ENCODE data around the gene EFCAB7. TPM values are rescaled to one million over a fixed set of nuclear protein-coding genes. Genes with fewer than 3 reads are reported as not detected.

The EFCAB7 gene
- total RNA-seq (2012; rRNA removed): 5.2 and 8.4 TPM in 2 replicates

- peaks cover 5% of the 10 kb centered on the region for H3K4me1 ChIP-seq (ENCODE audit: control insufficient read depth, insufficient read depth, low read length)
- no peaks in the 10 kb centered on the region for H3K9me3 ChIP-seq (replicated peaks; ENCODE audit: low read length)
- H3K4me2 ChIP-seq (ENCODE audit: low read length): peak within 1 kb of the TSS; percentile 75
- H3K9ac ChIP-seq (ENCODE audit: low read depth, low read length): peak within 1 kb of the TSS; percentile 81
- H3K27me3 ChIP-seq (ENCODE audit: control insufficient read depth, insufficient read depth, low read length): no peaks in the 10 kb centered on the region
- peak within 1 kb of the TSS; percentile 81 for H3K4me3 ChIP-seq (ENCODE audit: low read length)
- no peaks in the 10 kb centered on the region for H3K36me3 ChIP-seq (ENCODE audit: insufficient read depth, low read length)
These were observed at the start of gene EFCAB7, which contains the start of gene ITGB3BP for GRCh38 chr1:63522891-63523728. EFCAB7 (plus strand) TSS chr1:63523525; CDS start chr1:63525573, 2,048 bp downstream. ITGB3BP (minus strand) TSS chr1:63523225; CDS start chr1:63523133, 92 bp downstream.

DNA sequence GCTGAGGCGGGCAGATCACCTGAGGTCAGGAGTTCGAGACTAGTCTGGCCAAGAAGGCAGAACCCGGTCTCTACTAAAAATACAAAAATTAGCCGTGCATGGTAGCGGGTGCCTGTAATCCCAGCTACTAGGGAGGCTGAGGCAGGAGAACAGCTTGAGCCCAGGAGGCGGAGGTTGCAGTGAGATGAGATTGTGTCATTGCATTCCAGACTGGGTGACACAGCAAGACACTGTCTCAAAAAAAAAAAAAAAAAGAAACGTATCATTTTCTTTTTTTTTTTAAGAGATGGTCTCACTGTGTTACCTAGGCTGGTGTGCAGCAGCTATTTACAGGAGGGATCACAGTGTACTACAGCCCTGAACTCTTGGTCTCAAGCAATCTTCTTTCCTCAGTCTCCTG lies 47.6 kb upstream of the EFCAB7 start:
- no peaks in the 10 kb centered on the region for H3K36me3 ChIP-seq (ENCODE audit: insufficient read depth, low read length)
- H3K27me3 ChIP-seq (ENCODE audit: control insufficient read depth, insufficient read depth, low read length): no peaks in the 10 kb centered on the region
- H3K9me3 ChIP-seq (replicated peaks; ENCODE audit: low read length): no peaks in the 10 kb centered on the region
- no peak overlapping the region for H3K4me3 ChIP-seq (ENCODE audit: low read length)
- H3K4me2 ChIP-seq (ENCODE audit: low read length): no peak overlapping the region
- no peaks in the 10 kb centered on the region for H3K4me1 ChIP-seq (ENCODE audit: control insufficient read depth, insufficient read depth, low read length)
- no peak overlapping the region for H3K9ac ChIP-seq (ENCODE audit: low read depth, low read length)

DNA sequence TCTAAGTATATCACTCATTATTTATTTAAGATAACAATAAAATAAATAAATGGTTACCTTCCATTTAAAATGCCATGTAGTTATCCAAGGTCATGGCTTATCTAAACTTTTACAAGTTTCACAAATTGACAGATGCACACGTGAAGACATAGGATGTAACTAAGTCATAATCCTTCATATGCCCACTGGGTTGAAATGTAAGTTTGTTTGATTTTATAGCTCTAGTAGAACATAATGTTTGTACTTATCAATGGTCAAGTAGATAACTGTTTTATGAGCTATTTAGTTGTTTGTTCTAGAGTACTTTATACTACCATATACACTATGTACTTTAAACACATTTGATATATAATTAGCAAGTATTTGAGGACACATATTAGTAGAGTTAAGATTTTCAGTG lies 43.3 kb upstream of the EFCAB7 start:
- H3K4me1 ChIP-seq (ENCODE audit: control insufficient read depth, insufficient read depth, low read length): no peaks in the 10 kb centered on the region
- no peaks in the 10 kb centered on the region for H3K9me3 ChIP-seq (replicated peaks; ENCODE audit: low read length)
- H3K27me3 ChIP-seq (ENCODE audit: control insufficient read depth, insufficient read depth, low read length): no peaks in the 10 kb centered on the region
- H3K36me3 ChIP-seq (ENCODE audit: insufficient read depth, low read length): no peaks in the 10 kb centered on the region
- H3K4me2 ChIP-seq (ENCODE audit: low read length): no peak overlapping the region
- H3K9ac ChIP-seq (ENCODE audit: low read depth, low read length): no peak overlapping the region
- H3K4me3 ChIP-seq (ENCODE audit: low read length): no peak overlapping the region

DNA sequence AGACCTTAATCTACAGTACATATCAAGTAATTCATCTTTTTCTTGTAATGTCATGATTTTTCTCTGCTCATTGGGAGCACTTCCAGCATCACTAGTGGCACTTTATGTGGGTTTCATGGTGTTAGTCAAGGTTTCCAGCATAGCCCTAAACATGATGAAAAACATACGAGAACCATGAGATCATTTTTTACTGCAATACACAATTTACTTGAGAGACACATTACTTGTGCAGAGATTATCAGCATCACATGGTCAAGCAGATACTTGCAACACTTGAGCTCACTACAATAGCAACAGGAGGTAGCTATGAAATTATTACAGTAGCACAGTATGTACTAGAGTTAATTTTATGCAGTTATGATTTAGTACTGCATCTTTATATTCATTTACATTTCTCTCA lies 36.7 kb upstream of the EFCAB7 start:
- Histone ChIP-seq H3K27me3 (ENCODE audit: control insufficient read depth, insufficient read depth, low read length) (no peaks in the 10 kb centered on the region), H3K9me3 (replicated peaks; ENCODE audit: low read length) (no peaks in the 10 kb centered on the region), H3K4me1 (ENCODE audit: control insufficient read depth, insufficient read depth, low read length) (no peaks in the 10 kb centered on the region), H3K4me2 (ENCODE audit: low read length) (no peak overlapping the region), H3K4me3 (ENCODE audit: low read length) (no peak overlapping the region), H3K9ac (ENCODE audit: low read depth, low read length) (no peak overlapping the region), H3K36me3 (ENCODE audit: insufficient read depth, low read length) (no peaks in the 10 kb centered on the region)

DNA sequence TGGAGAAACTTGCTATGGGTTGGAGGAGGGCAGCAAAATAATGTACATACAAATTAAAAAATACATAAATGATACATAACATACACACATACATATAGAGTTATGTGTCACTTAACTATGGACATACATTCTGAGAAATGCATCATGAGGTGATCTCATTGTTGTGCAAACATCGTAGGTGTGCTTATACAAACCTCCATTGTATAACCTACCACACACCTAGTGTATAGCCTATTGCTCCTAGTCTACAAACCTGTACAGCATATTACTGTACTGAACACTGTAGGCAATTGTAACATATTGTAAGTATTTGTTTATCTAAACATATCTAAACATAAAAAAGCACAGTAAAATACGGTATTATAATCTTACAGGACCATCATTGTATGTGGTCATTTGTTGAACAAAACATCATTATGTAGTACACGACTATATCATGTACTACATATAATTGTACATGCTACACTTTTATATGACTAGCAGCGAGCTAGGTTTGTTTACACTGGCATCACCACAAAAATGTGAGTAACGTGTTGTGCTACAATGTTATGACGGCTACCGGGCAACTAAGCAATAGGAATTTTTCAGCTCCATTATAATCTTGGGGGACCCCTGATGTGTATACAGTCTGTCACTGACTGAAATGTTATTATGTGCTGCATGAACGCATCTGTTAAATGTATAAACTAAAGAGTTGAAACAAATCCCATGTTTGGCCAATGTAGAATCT lies 35.8 kb upstream of the EFCAB7 start:
- H3K9ac ChIP-seq (ENCODE audit: low read depth, low read length): no peak overlapping the region

DNA sequence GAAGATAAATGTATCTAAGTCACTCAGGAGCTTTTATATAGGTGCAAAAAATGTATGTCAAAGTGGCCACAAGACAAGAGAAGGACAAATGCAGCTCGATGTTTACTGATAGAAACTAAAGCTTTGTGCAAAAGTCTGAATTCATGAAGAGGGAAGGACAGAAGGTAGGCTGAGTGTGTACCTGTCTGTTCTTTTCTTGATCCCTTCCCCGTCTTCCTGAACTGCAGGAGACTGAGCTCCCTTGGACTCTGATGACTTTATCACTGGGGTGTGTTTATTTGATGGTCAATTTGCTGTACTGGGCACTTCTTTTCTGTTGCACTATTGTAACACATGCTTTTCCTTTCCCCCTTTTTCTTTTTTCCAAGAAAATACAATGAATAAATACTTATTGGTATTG lies 25.7 kb upstream of the EFCAB7 start:
- Histone ChIP-seq H3K4me2 (ENCODE audit: low read length) (no peak overlapping the region), H3K27me3 (ENCODE audit: control insufficient read depth, insufficient read depth, low read length) (no peaks in the 10 kb centered on the region), H3K36me3 (ENCODE audit: insufficient read depth, low read length) (no peaks in the 10 kb centered on the region), H3K9me3 (replicated peaks; ENCODE audit: low read length) (no peaks in the 10 kb centered on the region), H3K9ac (ENCODE audit: low read depth, low read length) (no peak overlapping the region), H3K4me1 (ENCODE audit: control insufficient read depth, insufficient read depth, low read length) (no peaks in the 10 kb centered on the region), H3K4me3 (ENCODE audit: low read length) (no peak overlapping the region)

More for the DNA sequence above, 35.8 kb upstream of the EFCAB7 start:
- H3K36me3 ChIP-seq (ENCODE audit: insufficient read depth, low read length): no peaks in the 10 kb centered on the region
- no peaks in the 10 kb centered on the region for H3K9me3 ChIP-seq (replicated peaks; ENCODE audit: low read length)
- no peak overlapping the region for H3K4me3 ChIP-seq (ENCODE audit: low read length)
- H3K27me3 ChIP-seq (ENCODE audit: control insufficient read depth, insufficient read depth, low read length): no peaks in the 10 kb centered on the region
- no peak overlapping the region for H3K4me2 ChIP-seq (ENCODE audit: low read length)
- no peaks in the 10 kb centered on the region for H3K4me1 ChIP-seq (ENCODE audit: control insufficient read depth, insufficient read depth, low read length)

DNA sequence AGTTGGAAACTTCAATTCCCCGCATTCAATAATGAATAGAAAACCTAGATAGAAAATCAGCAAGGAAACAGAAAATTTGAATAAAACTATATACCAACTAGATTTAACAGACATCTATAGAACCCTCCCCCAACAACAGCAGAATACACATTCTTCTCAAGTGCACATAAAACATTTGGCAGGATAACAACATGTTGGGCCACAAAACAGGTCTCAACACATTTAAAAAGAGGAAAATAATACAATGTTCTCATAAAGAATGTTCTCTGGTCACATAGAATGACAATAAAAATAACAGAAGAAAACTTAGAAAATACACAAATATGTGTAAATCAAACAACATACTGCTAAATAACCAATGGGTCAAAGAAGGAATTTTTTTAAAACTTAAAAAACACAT lies 25.2 kb upstream of the EFCAB7 start:
- H3K9me3 ChIP-seq (replicated peaks; ENCODE audit: low read length): no peaks in the 10 kb centered on the region
- no peak overlapping the region for H3K4me3 ChIP-seq (ENCODE audit: low read length)
- H3K36me3 ChIP-seq (ENCODE audit: insufficient read depth, low read length): no peaks in the 10 kb centered on the region
- no peaks in the 10 kb centered on the region for H3K4me1 ChIP-seq (ENCODE audit: control insufficient read depth, insufficient read depth, low read length)
- no peak overlapping the region for H3K9ac ChIP-seq (ENCODE audit: low read depth, low read length)
- H3K4me2 ChIP-seq (ENCODE audit: low read length): no peak overlapping the region
- H3K27me3 ChIP-seq (ENCODE audit: control insufficient read depth, insufficient read depth, low read length): no peaks in the 10 kb centered on the region

DNA sequence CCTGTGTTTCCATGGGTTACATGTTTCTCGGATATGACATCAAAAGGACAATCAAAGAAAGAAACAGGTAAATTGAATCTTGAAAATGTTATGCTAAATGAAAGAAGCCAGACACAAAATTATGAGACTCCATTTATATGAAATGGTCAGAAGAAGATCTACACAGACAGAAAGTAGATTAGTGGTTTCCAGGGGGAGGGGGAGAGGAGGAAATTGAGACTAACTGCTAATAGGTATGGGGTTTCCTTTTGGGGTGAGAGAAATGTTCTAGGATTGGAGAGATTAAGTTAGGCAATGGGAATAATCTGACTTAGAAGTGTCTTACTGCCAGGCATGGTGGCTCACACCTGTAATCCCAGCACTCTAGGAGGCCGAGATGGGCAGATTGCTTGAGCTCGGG lies 22.1 kb upstream of the EFCAB7 start:
- Histone ChIP-seq H3K4me3 (ENCODE audit: low read length) (no peak overlapping the region), H3K9me3 (replicated peaks; ENCODE audit: low read length) (no peaks in the 10 kb centered on the region), H3K9ac (ENCODE audit: low read depth, low read length) (no peak overlapping the region), H3K4me1 (ENCODE audit: control insufficient read depth, insufficient read depth, low read length) (no peaks in the 10 kb centered on the region), H3K4me2 (ENCODE audit: low read length) (no peak overlapping the region), H3K36me3 (ENCODE audit: insufficient read depth, low read length) (no peaks in the 10 kb centered on the region), H3K27me3 (ENCODE audit: control insufficient read depth, insufficient read depth, low read length) (no peaks in the 10 kb centered on the region)

DNA sequence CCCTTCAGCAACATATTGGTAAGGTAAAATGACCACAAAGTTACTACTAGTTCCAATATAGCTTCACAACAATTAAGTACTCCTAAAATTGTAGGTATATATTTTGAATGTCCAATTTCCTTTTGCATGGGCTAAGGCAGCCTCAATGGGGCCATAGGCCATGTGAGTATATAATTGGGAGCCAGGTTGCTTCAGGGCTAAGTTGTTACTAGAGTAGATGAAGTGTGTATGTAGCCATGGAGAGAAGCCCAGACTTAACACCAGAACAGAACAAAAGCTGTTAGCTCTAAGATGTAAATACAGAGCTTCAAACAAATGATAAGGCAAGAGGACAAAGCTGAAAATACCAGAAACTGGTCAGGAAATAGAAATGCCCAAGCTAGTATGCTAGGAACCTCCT lies 16.5 kb upstream of the EFCAB7 start:
- Histone ChIP-seq H3K4me3 (ENCODE audit: low read length) (no peak overlapping the region), H3K36me3 (ENCODE audit: insufficient read depth, low read length) (peaks cover 4% of the 10 kb centered on the region), H3K27me3 (ENCODE audit: control insufficient read depth, insufficient read depth, low read length) (no peaks in the 10 kb centered on the region), H3K4me2 (ENCODE audit: low read length) (no peak overlapping the region), H3K4me1 (ENCODE audit: control insufficient read depth, insufficient read depth, low read length) (no peaks in the 10 kb centered on the region), H3K9me3 (replicated peaks; ENCODE audit: low read length) (no peaks in the 10 kb centered on the region), H3K9ac (ENCODE audit: low read depth, low read length) (no peak overlapping the region)

DNA sequence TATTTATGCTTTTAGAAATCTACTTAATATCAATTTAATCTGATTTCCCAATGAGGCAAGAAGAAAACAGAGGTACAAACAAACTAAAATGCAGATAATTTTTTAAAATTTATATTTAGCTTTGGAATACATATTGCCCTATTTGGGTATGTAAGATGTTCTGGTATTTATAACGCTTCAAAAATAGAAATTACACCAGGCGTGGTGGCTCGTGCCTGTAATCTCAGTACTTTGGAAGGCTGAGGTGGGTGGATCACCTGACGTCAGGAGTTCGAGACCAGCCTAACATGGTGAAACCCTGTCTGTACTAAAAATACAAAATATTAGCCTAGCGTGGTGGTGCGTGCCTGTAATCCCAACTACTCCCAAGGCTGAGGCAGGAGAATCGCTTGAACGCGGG lies 13.6 kb upstream of the EFCAB7 start:
- Histone ChIP-seq H3K36me3 (ENCODE audit: insufficient read depth, low read length) (peaks cover 4% of the 10 kb centered on the region), H3K4me2 (ENCODE audit: low read length) (no peak overlapping the region), H3K4me1 (ENCODE audit: control insufficient read depth, insufficient read depth, low read length) (no peaks in the 10 kb centered on the region), H3K9ac (ENCODE audit: low read depth, low read length) (no peak overlapping the region), H3K4me3 (ENCODE audit: low read length) (no peak overlapping the region), H3K27me3 (ENCODE audit: control insufficient read depth, insufficient read depth, low read length) (no peaks in the 10 kb centered on the region), H3K9me3 (replicated peaks; ENCODE audit: low read length) (no peaks in the 10 kb centered on the region)

DNA sequence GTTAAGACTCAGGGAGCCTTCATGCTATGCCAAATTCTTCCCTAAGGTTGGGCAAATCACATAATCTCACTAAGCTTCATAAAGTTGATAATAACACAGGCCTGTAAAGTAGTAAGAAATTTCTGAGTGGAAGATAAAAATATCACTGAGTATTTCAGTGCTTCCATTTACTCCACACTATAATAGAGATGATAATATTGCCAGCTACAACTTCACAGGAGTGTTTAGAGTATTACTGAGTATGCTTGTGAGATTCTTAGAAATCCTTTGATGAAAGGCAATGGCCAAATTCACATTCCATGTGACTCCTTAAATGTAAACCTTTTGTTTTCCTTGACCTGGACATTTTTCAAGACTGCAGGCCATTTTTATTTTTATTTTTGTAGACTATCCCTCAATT lies 10.7 kb upstream of the EFCAB7 start:
- H3K36me3 ChIP-seq (ENCODE audit: insufficient read depth, low read length): no peaks in the 10 kb centered on the region
- no peaks in the 10 kb centered on the region for H3K27me3 ChIP-seq (ENCODE audit: control insufficient read depth, insufficient read depth, low read length)
- no peak overlapping the region for H3K9ac ChIP-seq (ENCODE audit: low read depth, low read length)
- no peaks in the 10 kb centered on the region for H3K4me1 ChIP-seq (ENCODE audit: control insufficient read depth, insufficient read depth, low read length)
- H3K9me3 ChIP-seq (replicated peaks; ENCODE audit: low read length): no peaks in the 10 kb centered on the region
- H3K4me2 ChIP-seq (ENCODE audit: low read length): no peak overlapping the region
- H3K4me3 ChIP-seq (ENCODE audit: low read length): no peak overlapping the region
